Activated T-cell treated with anti-CD3 and anti-CD28 coated beads for 1 hour (primary cell): ENCODE measurements around the gene ZRANB3.

Experiments used
- DNase-seq: peaks from one replicate; pipeline ENCODE4 v3.0.0-alpha.2; 2020; ENCODE audit warnings: low read depth

The ZRANB3 gene

GRCh38 chr2:135175177-135175576 lies 355.8 kb downstream of the ZRANB3 start:
- DNase-seq: no peak

DNA sequence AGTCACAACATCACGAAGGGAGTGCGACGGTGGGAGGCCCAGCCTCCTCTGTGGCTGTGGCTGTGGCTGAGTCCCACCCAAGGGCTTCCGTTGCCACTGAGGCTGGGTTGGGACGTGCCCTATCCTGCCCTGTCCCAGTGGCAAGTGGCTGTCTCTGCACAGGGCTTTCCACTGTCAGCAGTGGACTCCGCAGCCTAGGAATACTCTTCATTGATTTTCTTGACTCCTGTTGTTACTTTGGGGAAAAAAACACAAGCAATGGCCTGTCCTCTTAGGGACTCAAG lies 356.3 kb downstream of the ZRANB3 start:
- DNase-seq: no peak

- no peak for DNase-seq
Observed at GRCh38 chr2:135174049-135174809, 356.8 kb downstream of the ZRANB3 start.

DNA sequence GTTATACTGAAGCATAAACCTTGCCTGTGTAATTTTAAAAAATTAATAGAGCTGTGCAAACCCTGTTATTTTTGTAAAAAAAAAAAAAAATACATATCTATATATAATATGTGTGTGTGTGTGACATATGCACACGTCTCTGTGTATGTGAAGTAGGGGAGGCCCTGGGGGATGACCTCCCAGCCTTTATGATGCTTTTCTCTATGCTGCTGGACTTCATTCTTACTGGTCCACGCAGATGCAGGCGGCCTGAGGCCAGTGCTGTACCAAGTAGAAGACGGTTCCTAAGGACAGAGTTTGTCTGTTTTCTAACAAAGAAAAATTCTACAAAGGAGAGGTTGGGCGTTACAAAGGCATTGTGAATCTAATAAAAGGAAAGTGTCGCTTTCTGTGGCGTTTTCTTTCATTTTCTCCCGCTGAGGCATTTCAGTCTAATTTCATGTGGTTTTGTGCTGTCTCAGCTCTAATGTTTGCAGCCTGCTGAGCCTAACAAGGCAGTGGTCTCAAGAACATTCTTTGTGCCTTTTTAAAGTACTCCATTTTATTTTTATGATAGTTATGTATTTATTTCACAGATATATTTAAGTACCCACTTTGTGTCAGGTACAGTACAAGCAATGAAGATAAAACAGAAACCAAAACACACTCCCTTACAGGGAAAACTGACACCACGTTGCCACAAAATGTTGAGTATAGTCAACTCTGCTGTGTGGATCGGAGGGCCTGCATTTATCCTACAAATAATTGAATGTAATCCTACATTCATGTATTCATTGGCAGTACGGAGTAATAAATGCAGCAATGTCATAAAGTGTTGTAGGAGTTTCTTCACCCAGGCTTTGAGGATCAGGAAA lies 360.9 kb downstream of the ZRANB3 start:
- DNase-seq: no peak

- no peak for DNase-seq
Observed at GRCh38 chr2:135168204-135168856, 362.7 kb downstream of the ZRANB3 start.

- DNase-seq: no peak
Observed at GRCh38 chr2:135167273-135167672, 363.7 kb downstream of the ZRANB3 start.

DNA sequence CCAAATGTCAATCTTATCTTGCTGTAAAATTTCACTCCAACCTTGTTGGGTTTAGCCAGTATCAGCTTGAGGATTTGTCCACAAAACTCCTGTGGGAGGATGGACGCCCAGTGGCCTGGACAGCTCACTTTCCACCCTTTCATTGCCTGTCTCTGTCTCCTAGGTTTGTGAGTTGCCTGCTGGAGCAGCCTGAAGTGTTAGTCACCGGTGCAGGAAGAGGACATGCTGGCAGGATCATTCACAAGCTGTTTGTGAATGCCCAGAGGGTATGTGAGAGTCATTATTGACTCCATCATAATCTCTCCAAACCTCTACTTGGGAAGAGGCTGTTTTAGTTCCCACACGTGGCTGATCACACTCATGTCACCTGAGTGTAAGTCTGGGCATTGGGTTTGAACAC lies 366.6 kb downstream of the ZRANB3 start:
- DNase-seq: no peak

DNA sequence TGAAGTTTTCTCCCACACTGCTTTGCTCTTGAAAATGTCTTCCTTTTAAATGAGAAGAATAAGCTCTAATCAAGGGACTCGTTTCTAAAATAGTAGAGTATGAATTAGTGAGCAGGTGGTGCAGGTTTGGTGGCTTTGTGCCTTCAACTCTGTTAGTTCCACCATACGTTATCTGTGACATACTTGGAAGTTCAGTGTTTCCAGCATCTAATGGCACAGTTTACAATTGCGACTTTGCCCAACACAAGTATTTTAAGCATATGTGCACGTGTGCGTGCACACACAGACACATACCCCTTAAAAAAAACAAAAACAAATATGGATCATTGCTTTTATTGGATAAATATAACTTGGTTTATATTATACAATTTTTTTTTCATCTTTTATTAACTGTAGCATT lies 367.1 kb downstream of the ZRANB3 start:
- no peak for DNase-seq

- DNase-seq: no peak
Observed at GRCh38 chr2:135163306-135163705, 367.7 kb downstream of the ZRANB3 start.

- DNase-seq: no peak
Observed at GRCh38 chr2:135162786-135163185, 368.2 kb downstream of the ZRANB3 start.

DNA sequence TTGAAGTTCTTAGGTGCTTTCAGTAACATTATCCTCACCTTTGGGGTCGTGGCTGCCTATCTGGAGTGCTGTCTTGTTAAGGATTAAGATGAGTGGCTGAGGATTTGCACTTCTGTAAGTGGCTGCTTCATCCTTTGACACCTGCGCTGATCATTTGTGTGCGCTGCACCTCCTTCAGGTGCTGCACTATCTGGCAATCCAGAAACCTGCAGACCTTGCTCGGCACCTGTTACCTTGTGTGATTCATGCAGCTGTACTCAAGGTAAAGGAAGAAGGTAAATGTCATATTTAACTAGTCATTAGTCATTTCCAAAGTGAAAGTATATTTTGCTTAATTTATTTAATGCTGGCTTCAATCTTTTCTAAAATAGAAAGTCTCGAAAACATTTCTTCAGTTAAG lies 368.6 kb downstream of the ZRANB3 start:
- DNase-seq: no peak

- no peak for DNase-seq
Observed at GRCh38 chr2:135159191-135159590, 371.8 kb downstream of the ZRANB3 start.

DNA sequence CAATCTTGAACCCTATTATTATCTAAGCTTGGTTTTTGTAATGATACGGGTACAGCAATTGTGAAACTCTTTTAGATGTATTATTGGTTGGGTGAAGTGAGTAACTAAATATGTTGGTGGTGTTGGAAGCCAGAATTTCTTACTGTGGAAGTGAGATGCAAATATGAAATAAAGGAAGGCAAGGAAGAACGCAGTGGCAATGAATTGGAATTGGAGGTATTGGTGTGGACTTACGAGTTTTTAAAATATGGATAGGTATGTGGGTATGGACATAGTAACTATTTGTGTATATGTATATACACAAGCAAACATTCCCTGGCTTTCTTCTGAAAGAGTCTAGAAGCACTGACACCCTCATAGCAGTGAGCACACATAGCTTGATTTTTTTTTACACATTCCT lies 373.2 kb downstream of the ZRANB3 start:
- no peak for DNase-seq

DNA sequence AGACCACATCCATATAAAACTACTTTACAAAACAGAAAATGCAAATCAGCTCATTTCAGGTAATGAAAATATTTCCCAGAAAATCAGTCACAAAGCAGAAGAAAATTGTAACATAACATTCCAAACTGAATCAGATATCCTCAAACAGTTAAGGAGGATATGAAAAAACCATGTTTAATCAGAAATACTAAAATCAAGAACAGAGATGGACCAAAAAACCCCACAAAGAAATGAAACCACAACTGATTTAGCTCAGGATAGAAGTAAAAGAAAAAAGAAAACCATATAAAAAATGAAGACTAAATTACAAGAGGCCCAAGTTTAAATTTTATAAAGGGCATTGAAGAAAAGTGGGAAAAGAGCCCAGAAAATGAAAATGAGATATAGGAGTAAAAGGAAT lies 376.1 kb downstream of the ZRANB3 start:
- no peak for DNase-seq

DNA sequence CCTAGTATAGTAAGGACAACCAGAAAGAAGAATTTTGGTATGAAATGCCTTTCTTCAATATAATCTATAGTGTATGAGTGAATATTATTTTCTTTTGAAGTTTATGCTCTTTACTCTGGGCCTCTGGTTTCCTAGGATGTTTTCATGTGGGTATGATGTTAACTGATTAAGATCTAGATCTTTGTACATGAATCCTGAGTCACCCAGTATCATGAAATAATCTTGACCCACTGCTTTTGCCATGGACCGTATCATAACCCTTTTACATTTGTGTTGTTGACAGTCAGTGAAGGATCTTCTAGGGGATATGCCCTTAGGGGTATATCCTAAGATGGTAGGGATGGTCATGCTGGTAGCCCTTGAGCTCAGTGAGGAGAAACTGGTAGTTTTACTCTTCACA lies 378.7 kb downstream of the ZRANB3 start:
- DNase-seq: no peak

GRCh38 chr2:135151615-135152014 lies 379.4 kb downstream of the ZRANB3 start:
- DNase-seq: no peak

DNA sequence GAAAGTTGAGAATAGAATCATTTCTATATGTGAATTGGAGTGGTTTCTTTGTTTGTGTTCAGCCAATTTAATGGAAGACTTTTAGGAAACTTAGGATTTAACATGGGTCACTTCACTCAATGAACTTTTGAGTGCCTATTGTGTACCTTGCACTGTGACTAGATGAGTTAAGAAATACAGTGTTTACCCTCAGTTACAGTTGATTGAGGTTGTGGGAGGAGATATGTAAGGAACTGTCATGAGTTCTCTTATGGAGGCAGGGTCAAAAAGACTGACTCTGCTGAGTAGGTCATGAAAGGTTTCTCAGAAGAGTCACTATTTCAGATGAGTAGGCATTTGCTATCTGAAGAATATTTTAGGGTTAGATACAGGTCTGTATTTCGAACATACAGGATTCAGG lies 380.3 kb downstream of the ZRANB3 start:
- DNase-seq: no peak

DNA sequence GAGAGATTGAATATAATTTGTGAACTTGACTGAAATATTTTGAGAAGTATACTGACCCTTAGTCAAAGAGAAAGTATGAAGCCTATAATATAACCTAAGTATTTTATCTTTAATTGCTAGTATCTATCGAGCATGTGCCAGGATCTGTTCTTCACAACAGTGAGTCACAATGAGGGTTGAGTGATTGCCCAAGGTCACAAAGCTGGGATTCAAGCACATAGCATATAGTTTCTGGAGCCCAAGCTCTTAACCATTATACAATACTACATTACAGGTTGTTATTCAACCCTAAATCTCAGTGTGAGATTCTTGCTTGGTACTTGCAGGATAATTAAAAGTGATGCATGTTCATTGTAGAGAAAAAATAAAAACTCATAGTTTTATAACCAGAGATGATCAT lies 381.8 kb downstream of the ZRANB3 start:
- no peak for DNase-seq

DNA sequence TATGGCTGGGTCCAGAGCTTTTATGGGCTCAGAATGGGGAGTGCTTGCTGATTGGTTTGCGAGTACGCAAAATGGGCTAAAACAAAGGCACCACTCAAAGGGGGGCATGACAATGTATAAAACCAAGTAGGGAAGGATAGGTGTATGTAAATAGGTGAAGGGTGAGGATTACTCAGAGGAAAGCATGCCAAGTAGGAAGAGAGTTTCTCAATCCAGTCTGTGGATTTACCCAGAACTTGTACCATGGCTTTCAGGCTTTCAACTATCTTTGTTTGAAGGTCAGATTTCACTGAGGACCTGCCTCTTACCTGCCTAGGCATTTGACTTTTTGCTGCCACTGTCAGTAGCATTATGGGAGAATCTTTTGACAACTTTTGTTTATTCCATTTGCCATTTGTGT lies 386.7 kb downstream of the ZRANB3 start:
- DNase-seq: no peak

GRCh38 chr2:135142323-135142722 lies 388.7 kb downstream of the ZRANB3 start:
- no peak for DNase-seq

GRCh38 chr2:135140606-135141005 lies 390.4 kb downstream of the ZRANB3 start:
- DNase-seq: no peak

GRCh38 chr2:135132314-135132713 lies 398.7 kb downstream of the ZRANB3 start:
- no peak for DNase-seq

DNA sequence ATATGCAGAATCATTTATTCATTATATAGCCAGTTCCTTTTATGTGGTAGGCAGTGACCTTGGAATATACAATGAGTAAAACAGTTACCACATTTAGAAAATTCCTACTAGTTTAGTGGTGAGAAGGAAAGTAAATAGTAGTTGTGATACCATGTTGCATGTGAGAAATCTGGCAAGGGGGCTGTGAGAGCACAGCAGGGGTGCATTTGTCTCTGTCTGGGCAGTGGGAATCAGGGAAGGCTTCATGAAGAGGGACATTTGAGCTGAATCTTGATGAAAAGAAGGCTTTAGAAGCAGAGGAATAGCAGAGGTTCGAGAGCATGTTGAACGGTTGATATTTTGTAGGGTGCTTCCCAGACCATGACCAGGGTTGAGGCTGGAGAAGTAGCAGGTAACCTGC lies 400.3 kb downstream of the ZRANB3 start:
- no peak for DNase-seq
